Measurements from ENCODE around the gene KATNIP.

- TF ChIP-seq CTCF (IDR thresholded peaks at IDR 0.05; ENCODE audit: insufficient read depth, low read depth, low read length), result no peak
- TF ChIP-seq EZH2 (IDR thresholded peaks at IDR 0.05; ENCODE audit: insufficient read depth, low read length), result no peak
Observed at GRCh38 chr16:27531186-27531585, 18.8 kb upstream of the KATNIP start.

Data from astrocyte (in vitro differentiated cells and primary cell).